T1000 (cell line): ENCODE results near the gene AGAP5.
"Not testable (repeated sequence)": the region's sequence is repeated elsewhere in the genome, so short reads cannot be mapped to it uniquely, and the experiment has no call there.

Source experiments
- DNase-seq: peaks from one replicate; lab custom pipeline; 2025; ENCODE audit warnings: mixed read lengths; lab: John Stamatoyannopoulos, UW

AGAP5 gene

GRCh38 chr10:73714483-73714882 lies 16.6 kb upstream of the AGAP5 start:
- not testable (repeated sequence) for DNase-seq

GRCh38 chr10:73713912-73714311 lies 16.0 kb upstream of the AGAP5 start:
- not testable (repeated sequence) for DNase-seq

DNA sequence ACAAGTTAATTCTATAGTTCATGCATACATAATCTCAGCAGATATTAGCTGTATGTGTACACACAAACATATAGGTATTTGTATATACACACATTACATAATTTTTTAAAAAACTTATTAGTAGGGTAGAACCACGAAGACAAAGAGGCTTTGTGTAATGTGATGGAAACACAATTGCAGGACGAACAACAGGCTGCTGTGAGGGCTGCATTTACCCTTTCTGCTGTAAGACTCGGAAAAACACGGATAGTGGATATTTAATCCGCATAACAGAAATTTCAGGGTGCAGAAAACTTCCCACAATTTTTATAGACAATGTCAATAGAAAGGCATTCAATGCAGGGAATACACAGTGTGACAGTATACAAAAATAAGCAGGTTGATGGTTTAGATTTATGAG lies 13.8 kb upstream of the AGAP5 start:
- not testable (repeated sequence) for DNase-seq

GRCh38 chr10:73708122-73708521 lies 10.2 kb upstream of the AGAP5 start:
- not testable (repeated sequence) for DNase-seq

GRCh38 chr10:73707628-73708027 lies 9.7 kb upstream of the AGAP5 start:
- not testable (repeated sequence) for DNase-seq

- DNase-seq: not testable (repeated sequence)
Measured at GRCh38 chr10:73706488-73706887, 8.6 kb upstream of the AGAP5 start.

GRCh38 chr10:73705506-73706072 lies 7.7 kb upstream of the AGAP5 start:
- DNase-seq: not testable (repeated sequence)

GRCh38 chr10:73703924-73704323 lies 6.0 kb upstream of the AGAP5 start:
- DNase-seq: not testable (repeated sequence)

- DNase-seq: not testable (repeated sequence)
Measured at GRCh38 chr10:73698819-73699218, 910 bp upstream of the AGAP5 start.

DNA sequence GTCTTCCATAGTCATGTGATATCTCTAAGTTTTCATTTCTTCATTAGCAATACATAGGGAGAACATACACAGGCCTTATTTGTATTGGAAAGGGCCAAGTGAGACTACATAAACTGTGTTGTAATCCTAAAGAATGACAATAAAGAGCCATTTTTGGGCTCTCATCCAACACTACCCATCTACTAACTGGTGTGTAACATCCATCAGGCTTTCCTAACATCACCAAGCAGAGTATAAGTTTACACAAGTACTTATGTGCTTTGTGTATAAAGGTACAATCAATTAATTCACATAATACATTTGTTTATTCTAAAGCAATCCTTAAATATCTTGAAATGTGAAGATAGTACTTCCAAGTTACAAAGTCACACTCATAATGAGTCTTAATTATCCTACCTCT lies 2.6 kb downstream of the AGAP5 start:
- DNase-seq: not testable (repeated sequence)

DNA sequence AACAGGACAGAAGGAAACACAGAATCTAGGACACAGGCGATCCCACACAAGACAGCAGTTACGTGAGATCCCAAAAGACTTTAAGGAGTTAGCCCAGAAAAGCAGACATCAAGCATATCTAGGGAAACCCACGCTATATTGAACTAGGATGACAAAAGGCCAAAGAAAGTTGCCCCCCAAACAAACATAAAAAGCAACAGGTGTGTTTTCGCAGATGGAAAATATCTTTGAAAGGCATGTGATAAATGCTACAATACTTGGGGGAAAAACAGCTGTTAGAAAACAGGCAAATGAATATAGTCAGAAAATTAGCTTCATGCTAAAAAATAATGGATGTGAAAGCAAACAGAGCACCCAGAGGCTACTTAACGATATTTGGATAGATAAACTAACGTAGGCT lies 7.2 kb downstream of the AGAP5 start:
- not testable (repeated sequence) for DNase-seq

DNA sequence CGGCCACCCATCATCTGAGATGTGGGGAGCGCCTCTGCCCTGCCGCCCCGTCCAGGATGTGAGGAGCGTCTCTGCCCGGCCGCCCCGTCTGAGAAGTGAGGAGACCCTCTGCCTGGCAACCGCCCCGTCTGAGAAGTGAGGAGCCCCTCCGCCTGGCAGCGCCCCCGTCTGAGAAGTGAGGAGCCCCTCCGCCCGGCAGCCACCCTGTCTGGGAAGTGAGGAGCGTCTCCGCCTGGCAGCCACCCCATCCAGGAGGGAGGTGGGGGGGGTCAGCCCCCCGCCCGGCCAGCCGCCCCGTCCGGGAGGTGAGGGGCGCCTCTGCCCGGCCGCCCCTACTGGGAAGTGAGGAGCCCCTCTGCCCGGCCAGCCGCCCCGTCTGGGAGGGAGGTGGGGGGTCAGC lies 8.3 kb downstream of the AGAP5 start:
- DNase-seq: not testable (repeated sequence)

DNA sequence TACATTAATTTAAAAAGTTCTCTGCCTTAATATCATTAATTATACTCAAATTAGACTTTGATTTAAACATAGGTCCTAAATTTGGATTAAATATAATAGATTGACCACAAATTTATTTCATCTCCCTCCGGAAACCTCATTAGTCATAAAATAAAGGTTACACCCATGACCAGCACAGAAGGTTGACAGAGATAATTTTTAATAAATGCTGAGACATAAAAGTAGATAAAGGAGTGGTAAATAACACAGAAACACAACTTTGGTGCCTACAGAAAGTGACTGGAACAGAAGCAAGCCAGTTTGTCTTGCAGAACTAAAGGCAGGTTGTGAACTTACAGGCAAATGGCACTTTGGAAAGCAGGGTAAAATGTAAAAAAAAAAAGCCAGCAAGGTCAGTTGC lies 10.3 kb downstream of the AGAP5 start:
- not testable (repeated sequence) for DNase-seq

- not testable (repeated sequence) for DNase-seq
Measured at GRCh38 chr10:73674546-73674945, 23.4 kb downstream of the AGAP5 start.

DNA sequence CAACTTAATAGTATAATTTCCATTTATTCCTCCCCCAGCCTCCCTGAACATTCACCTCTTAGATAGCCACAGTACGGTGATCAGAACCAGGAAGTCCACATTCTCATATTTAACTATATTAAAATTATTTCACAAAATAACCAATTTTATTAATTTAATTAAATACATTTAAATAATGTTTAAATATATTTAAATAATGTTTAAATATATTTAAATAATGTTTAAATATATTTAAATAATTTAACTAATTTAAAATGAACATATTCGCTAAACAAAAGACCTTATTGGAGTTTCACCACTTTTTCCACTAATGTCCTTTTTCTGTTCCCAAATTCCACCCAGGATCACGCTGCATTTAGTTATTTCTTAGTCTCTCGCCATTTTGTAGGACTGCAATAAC lies 29.5 kb downstream of the AGAP5 start:
- DNase-seq: not testable (repeated sequence)

DNA sequence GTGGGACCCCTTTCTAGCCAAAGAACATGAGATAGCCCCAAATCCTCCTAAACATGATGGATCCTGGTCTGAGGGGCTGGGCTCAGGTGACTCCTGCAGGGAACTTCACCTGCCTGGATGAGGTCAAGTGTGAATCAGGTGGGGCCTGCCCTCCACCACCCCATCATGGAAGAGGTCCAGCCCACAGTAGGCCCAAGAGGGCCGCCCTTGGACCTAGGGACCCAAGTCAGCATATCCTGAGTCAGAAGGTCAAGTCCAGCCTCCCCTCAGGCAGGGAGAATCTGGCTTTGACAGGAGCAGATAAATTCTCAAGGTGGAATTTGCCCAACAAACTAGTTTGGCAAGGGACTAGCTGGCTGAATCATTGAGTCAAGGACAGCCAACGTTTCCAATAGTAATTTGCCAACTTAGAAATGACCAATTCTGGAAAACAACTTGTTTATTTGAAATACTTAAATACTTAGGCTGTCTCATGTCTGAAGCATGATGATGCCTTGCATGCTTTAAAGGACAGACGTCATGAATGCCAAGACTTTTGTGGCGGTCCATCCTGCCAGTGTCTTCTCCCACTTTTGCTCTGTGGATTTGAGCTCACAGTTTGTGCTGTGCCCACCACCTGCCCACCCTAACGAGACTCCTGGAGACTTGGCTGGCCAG lies 31.6 kb downstream of the AGAP5 start:
- not testable (repeated sequence) for DNase-seq

GRCh38 chr10:73665581-73665980 lies 32.3 kb downstream of the AGAP5 start:
- DNase-seq: not testable (repeated sequence)

- DNase-seq: not testable (repeated sequence)
Measured at GRCh38 chr10:73664156-73665040, 33.5 kb downstream of the AGAP5 start.

- DNase-seq: not testable (repeated sequence)
Measured at GRCh38 chr10:73663621-73664020, 34.3 kb downstream of the AGAP5 start.

GRCh38 chr10:73662705-73663104 lies 35.2 kb downstream of the AGAP5 start:
- not testable (repeated sequence) for DNase-seq

- no peak for DNase-seq
Measured at GRCh38 chr10:73655990-73656298, 42.0 kb downstream of the AGAP5 start, which contains the start of gene SYNPO2L. Gene SYNPO2L, minus strand, starts transcription at chr10:73656029. Its CDS starts 107 bp downstream, at chr10:73655922.

DNA sequence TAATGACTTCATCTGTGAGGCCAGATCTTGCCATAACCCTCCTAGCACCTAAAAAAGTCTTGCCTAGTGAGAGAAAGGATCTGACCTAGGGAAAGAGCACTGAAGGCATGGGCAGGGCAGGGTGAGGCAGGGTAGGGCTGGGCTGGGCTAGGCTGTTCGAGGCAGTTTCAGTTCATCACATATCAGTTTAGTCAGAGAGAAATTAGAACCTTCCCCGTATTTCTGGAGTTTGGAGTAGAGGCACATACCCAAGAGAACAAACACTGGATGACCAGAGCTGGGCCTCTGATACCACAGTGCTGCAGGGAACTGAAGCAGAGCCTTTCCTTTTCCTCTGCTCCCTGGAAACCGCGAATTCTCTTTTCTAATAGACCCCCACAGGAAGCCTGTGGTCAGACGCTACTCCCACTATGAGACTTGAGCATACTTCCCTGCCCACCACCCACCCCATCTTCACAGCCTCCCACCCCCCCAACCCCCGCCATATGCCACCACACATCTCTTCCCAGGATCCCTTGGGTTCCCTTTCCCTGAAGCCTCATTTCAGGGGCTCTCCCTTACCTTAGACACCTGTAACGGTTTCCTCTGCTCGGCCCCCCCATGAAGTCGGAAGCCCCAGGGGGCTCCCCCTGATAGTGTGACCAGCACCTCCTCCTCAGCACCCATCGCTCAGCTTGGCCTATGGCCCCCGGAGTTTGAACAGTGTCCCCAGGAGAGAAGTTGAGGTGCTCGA lies 42.5 kb downstream of the AGAP5 start:
- no peak for DNase-seq
